ENCODE results near the gene MKLN1.

DNA sequence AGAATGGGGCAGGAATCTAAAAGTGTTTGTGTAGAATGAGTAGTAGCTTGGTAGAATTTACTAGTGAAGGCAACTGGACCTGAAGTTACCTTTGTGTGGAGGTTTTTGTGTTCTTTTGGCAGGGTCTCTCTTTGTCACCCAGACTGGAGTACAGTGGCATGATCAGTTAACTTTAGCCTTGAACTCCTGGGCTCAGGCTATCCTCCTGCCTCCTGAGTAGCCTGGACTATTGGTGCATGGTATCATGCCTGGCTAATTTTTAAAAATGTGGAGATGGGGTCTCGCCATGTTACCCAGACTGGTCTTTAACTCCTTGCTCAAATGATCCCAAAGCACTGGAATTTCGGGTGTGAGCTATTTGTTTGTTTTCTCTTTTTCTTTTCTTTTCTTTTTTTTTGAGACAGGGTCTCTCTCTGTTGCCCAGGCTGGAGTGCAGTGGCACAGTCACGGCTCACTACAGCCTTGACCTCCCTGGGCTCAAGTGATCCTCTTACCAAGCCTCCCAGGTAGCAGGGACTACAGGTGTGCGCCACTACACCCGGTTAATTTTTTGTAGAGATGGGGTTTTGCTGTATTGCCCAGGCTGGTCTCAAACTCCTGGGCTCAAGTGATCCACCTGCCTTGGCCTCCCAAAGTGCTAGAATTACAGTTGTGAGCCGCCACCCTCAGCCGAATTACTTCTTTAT, 76.7 kb downstream of the MKLN1 start:
- TF ChIP-seq CTCF (IDR thresholded peaks at IDR 0.05; ENCODE audit: poor library complexity) (no peak), EZH2 (IDR thresholded peaks at IDR 0.05; ENCODE audit: borderline replicate concordance) (no peak), EZH2phosphoT487 (IDR thresholded peaks at IDR 0.05; ENCODE audit: low read depth, severe bottlenecking, unreplicated experiment) (no peak)
